Activated naive CD4-positive, alpha-beta T cell treated with anti-CD3 and anti-CD28 coated beads, Interleukin-2, amount 50 U/mL, for 16 hours (primary cell): ENCODE measurements around the gene OLIG3.

Experiments
- DNase-seq: peaks from one replicate; pipeline ENCODE4 v3.0.0-alpha.2; 2020

Gene OLIG3

GRCh38 chr6:137465378-137466009, 28.7 kb downstream of the OLIG3 start:
- DNase-seq = no peak

- no peak for DNase-seq
Observed at GRCh38 chr6:137452333-137452894, 41.8 kb downstream of the OLIG3 start.

GRCh38 chr6:137443901-137444300, 50.3 kb downstream of the OLIG3 start:
- DNase-seq = no peak
